DMS53 (cell line): ENCODE measurements around the gene SLC25A34.

Experiments
- DNase-seq: peaks from one replicate; lab custom pipeline; 2025; lab: John Stamatoyannopoulos, UW

The SLC25A34 gene

DNA sequence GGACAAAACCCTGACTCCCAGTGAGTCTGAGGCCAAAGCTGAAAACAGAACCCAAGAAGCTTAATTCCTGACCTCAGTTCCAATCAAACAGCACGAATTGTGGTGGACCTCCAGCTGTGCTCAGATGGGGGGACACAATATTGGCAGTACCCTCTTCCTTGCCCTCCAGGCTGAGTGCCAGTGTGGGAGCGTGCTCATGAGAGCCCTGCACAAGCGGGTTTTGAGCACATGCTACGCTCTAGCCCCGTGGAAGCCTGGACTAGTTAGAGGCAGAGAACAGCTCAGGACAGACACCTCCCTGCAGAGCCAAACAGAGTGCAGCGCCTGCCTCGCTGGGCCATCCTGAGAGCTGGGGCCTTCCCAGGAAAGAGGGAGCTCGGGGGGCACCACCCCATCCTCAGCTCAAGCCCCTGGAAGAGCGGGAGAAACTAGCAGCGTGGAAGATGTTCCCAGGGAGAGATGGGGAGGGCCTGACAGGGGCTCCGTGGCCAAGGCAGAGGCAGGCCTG lies 2.8 kb upstream of the SLC25A34 start:
- no peak for DNase-seq

DNA sequence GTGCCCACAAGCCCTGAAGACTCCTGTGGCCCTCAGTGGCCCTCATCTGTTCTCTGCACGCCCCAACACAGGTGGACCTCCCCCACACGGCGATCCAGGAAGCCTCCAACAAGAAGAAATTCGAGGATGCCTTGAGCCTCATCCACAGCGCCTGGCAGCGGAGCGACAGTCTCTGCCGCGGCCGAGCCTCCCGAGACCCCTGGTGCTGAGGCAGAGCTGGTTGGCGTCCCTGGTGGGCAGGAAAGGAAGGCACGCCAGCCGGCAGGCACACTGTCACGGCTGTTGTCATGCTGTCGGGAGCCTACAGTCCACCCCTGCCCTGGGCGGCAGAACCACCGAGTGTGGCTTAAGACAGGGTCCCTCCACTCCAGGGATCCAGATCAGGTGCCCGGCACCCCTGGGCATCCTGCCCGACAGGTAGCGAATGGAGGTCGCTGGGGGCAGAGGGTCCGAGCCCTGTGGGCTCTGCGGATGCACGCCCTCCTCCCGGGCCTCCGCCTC lies 2.3 kb upstream of the SLC25A34 start:
- DNase-seq = no peak

GRCh38 chr1:15734296-15734695 lies 1.8 kb upstream of the SLC25A34 start:
- no peak for DNase-seq

DNA sequence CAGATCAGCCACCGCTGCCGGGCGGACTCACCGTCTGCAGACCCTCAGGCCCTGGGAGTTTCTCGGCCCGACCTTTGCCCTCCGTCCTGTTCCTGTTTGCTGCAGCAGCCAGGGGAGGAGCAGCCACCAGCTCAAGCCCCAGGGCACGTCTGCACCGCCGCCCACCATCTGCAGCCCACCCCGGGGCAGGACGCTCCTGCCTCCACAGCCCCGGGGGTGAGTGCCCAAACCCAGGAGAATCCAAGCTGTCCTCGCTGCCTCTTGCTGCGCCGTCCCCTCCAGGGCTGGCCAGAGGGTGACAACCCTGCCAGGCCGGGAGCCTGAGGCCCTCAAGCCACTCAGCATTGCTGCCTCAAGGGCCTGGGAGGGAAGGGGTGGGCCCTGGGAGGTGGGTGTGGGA lies 1.2 kb upstream of the SLC25A34 start:
- DNase-seq = no peak

DNA sequence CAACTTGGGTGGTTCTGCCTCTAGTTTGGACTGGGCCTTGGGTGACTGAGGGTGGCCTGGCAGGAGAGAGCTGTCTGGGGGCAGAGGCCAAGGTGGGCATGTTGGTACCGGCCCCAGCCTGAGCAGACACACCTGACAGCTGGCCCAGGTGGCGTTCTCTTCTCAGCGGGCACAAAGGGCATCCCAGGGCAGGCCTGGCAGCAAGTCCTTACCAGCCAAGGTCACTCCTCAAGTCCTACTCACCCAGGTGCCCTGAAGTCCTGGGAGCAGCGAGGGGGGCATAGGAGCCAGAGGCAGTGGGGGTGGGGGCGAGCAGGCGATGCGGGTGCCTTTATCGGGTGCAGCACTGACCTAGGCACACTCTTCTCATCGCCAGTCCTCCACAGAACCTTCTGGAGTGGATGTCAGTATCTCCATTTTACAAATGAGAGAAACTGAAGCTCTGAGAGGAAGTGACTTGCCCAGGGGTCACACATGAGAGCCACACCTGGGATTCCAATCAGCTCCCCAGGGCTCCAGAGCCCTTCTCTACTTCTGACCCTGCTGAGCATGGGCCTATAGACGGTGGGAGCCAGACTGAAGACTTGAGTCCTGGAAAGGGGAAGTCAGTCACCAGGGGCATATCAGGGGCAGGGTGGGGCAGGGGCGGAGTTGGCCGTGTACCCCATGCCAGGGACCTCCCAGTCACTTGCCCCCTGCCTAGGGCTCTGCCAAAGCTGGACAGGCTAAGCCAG lies 587 bp upstream of the SLC25A34 start:
- peak; percentile 80 for DNase-seq

DNA sequence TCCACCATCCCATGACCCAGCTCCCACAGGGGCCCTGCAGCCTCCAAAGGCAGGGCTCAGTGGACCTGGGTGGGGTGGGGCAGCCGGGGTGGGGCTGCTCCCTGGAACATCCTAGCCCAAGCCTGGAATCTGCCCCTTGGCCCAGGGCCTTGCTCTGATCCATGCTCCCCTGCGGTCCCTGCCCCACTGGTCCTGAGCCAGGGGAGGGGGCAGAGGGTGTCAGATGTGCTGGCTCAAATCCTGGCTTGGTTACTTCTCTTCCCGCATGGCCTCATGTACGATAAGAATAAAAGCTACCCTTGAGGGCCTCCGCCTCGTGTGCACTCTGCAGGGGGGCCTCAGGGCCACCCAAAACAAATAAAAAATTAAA lies 819 bp downstream of the SLC25A34 start:
- no peak for DNase-seq

- DNase-seq = no peak
Observed at GRCh38 chr1:15737324-15738319, 1.6 kb downstream of the SLC25A34 start.

DNA sequence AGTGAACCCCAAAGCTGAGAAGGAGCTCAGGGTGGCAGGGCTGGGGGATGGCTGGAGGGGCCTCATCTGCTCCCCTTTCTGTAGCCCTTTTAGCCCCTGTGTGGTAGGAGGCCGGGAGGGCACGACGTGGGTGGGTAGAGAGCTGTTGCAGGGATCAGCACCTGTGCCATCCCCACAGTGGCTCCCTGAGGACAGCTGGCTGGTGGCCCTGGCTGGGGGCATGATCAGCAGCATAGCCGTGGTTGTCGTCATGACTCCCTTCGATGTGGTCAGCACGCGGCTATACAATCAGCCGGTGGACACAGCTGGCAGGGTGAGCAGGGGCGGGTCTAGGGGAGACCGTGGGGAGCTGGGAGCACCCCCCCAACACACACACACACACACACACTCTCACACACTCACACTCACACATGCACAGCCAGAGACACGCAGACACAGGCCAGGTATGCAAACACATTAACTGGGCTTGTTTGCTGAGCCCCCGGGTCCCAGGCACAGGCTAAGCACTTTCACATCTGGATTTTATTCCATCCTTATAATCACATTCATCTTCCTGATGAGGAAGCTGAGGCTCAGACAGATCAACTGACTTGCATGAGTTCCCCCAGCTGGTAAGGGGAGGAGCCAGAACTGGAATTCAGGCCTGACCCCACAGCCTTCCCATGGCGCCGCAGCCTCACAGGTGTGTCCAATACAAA lies 2.5 kb downstream of the SLC25A34 start:
- DNase-seq = no peak

DNA sequence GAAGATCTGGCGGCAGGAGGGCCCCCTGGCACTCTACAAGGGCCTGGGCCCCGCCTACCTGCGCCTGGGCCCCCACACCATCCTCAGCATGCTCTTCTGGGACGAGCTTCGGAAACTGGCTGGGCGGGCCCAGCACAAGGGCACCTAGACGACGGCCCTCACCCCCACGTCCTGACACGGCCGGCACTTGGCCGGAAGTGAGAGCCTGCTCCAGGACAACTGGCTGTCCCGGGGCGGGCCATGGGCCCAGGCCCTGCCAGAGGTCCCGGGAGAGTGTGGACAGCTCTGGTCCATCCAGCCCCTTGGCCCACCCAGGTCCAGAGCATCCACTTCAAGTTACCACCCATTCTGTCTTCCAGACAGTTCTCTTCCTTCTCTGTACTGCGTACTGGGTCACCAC lies 3.2 kb downstream of the SLC25A34 start:
- DNase-seq = no peak

DNA sequence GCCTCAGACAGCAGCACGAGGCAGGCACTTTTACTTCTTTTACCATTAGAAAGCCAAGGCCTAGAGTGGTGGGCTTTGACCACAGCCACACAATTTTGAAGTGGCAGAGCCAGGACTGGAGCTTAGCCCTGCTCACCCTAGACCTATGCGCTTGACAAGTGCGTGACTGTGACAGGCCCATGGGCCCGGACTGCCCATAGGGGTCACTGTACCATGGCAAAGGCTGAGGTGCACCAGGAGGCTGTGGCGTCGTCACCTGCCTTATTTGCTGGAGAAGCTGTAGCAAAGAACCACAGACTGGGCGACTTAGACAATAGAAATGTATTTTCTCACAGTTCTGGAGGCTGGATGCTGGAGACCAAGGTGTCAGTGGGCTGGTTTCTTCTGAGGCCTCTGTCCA lies 3.7 kb downstream of the SLC25A34 start:
- peak; percentile 36 for DNase-seq

DNA sequence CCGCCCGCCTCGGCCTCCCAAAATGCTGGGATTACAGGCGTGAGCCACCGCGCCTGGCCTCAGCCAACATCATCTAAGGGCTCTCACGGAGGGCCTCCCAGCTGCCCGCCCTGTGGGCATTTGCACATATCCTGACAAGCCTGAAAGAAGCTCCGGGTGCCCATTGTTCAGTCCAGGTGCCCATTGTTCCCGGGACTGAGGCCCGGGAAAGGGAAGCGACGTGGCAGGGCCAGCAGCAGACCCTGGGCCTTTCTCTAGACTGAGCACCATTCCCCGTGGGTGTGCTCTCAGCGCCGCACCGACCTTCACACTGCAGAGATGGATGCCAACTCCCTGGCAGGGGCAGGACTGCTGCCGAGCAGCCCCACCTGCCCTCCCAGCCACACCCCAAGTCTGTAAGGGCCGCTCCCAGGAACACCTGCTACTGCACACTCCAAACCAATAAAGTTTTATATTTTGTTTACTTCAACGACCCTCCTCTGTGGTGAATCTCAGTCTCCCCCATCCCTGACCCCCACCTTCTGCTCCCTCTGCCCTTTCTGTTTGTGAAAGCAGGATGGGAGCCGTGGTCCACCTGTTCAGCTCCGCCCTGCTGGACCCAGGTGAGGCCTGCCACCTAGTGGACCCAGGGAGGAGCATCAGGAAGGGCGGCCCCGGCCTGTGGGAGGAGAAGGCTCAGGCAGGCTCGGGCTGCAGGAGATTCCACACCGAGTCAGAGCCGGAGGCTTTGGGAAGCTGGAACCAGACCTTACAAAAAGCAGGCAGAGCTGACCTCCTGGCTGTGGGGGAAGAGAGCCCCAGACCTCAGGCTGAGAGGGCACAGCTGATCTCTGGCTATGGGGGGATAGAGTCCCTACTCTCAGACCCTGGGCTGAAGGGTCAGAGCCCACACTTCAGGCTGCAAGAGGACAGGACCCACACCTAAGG lies 5.1 kb downstream of the SLC25A34 start:
- peak; percentile 95 for DNase-seq

- no peak for DNase-seq
Observed at GRCh38 chr1:15742339-15742801, 6.3 kb downstream of the SLC25A34 start, which contains the start of gene TMEM82. TMEM82 (plus strand) TSS chr1:15742499; CDS start chr1:15742560, 61 bp downstream.

GRCh38 chr1:15744122-15744679 lies 8.1 kb downstream of the SLC25A34 start:
- DNase-seq = no peak

GRCh38 chr1:15747378-15747777 lies 11.3 kb downstream of the SLC25A34 start:
- no peak for DNase-seq

DNA sequence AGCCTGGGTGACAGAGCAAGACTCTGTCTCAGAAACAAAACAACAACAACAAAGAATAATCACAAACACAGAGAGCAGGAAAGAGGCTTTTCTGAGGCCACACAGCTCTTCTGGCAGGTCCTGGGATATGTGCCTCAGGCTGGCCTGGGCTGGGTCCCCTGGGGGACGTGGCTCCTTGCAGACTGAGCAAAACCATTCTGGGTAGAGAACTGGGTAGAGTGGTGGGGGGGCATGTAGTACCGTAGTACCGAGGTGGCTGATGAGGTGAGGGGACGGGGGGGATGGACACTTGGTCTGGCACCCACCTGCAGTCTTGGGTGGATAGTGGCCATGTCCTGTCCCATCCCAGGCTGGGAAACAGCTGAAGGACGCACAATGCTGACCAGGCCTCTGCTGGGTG lies 12.2 kb downstream of the SLC25A34 start:
- DNase-seq = no peak

DNA sequence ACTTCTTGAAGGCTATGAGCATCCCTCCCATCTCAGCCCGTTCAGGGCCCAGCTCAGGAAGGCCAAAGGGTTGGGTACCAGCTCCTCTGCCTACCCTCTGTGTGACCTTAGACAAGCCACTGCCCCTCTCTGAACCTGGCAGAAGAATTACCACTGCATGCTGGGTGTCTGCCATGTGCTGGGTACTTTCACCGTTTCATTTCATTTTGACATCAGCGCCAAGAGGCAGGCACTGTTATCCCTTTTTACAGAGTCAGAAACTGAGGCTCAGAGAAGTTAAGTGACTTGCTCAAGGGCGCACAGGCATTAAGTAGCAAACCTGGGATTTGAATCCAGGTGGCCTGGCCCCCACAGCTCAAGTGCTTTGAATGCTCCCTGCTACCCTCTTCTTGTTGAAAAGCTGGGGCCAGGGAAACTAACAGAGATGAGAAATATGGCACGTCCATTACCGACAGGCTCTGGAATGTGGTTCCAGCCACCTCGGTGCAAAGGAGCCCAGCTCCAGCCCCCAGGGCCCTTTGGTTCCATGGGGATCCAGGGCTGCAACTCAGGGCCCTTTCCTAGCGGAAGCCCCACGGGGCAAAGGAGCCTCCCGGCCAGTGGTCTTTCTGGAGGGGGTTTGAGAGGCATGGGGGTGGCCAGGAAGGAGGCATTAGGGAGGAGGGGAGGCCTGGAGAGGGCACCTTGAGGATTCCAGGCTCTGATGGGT lies 12.8 kb downstream of the SLC25A34 start:
- DNase-seq = no peak

GRCh38 chr1:15749399-15750291 lies 13.6 kb downstream of the SLC25A34 start:
- no peak for DNase-seq

- DNase-seq = no peak
Observed at GRCh38 chr1:15750924-15751323, 14.9 kb downstream of the SLC25A34 start.

GRCh38 chr1:15751717-15752116 lies 15.7 kb downstream of the SLC25A34 start:
- DNase-seq = no peak
